ENCODE results near the gene TNNC1. TPM values are rescaled to one million over a fixed set of nuclear protein-coding genes. Genes with fewer than 3 reads are reported as not detected.

TNNC1 gene
- total and polyA plus RNA-seq, 2 of the 13 experiments (the other 11 are each of a cell fraction or from before 2014, with no cell fraction given), result 11.8 to 36.4 TPM

- no TSS peak for BruUV-seq (replicated peaks)
- Histone ChIP-seq H3K4me1 (ENCODE audit: insufficient read depth, low read length) (peaks cover 34% of the 10 kb centered on the region), H3K9me3 (ENCODE audit: low read length) (no peaks in the 10 kb centered on the region), H3K4me2 (ENCODE audit: low read depth, low read length) (no peak overlapping the region), H3K27ac (ENCODE audit: extremely low read length, insufficient read depth, low read length) (no peak overlapping the region), H3K27me3 (ENCODE audit: control insufficient read depth in 1 of 2, insufficient read depth in 2 of 2, low read length in 2 of 2) (no peaks in the 10 kb centered on the region), H3K36me3 (replicated peaks in 1 of 2; ENCODE audit: control insufficient read depth in 1 of 2, insufficient read depth in 2 of 2, low read length in 2 of 2) (peaks cover 3 to 7% of the 10 kb centered on the region in 2 experiments; a peak in 2 of 5 replicates), H2AFZ (ENCODE audit: low read length) (no peak overlapping the region), H3K9ac (ENCODE audit: insufficient read depth, low read depth, low read length) (no peak overlapping the region), H3K79me2 (ENCODE audit: insufficient read depth, low read length) (no peaks in the 10 kb centered on the region), H4K20me1 (ENCODE audit: insufficient read depth, low read length) (no peaks in the 10 kb centered on the region), H3K4me3 (replicated peaks in 1 of 3; ENCODE audit: insufficient read depth in 1 of 3, low read depth in 2 of 3, low read length in 3 of 3) (no peak overlapping the region)
- CTCF ChIA-PET (ENCODE audit: low intra/inter-chr PET ratio, low total read pairs), result no interaction called here
- DNase-seq (ENCODE audit: low spot score) (no peak), ATAC-seq (no peak), FAIRE-seq (no peak)
- POLR2A ChIA-PET, result no interaction called here
- in situ Hi-C loops (cut with HindIII; ENCODE audit: extremely low pct_ligation_motif_present, low pct_unique_long_range_greater_than_20kb), result no loop called here
- 96% methylated on average over 8 of the region's 14 CpGs for WGBS (ENCODE audit: low lambda C conversion rate)
- intact Hi-C loops (cut with micrococcal nuclease; ENCODE audit: unreplicated experiment), result no loop called here
- TF ChIP-seq CENPBD1 (CRISPR knock-in tag; IDR thresholded peaks at IDR 0.05; ENCODE audit: borderline replicate concordance, low read depth), result no peak
- TF ChIP-seq DMAP1 (CRISPR knock-in tag; IDR thresholded peaks at IDR 0.05), result no peak
- TF ChIP-seq RFX5 (IDR thresholded peaks at IDR 0.05; ENCODE audit: low read depth, low read length), result no peak
- no peak for TF ChIP-seq ZNF225 (CRISPR knock-in tag; IDR thresholded peaks at IDR 0.05)
- TF ChIP-seq GRHL1 (CRISPR knock-in tag; conservative IDR thresholded peaks at IDR 0.05), result no peak
- no peak for TF ChIP-seq MIER2 (CRISPR knock-in tag; IDR thresholded peaks at IDR 0.05)
- TF ChIP-seq ZNF34 (CRISPR knock-in tag; IDR thresholded peaks at IDR 0.05; ENCODE audit: borderline replicate concordance), result no peak
- TF ChIP-seq HOXA3 (CRISPR knock-in tag; IDR thresholded peaks at IDR 0.05), result no peak
- TF ChIP-seq PHF5A (CRISPR knock-in tag; IDR thresholded peaks at IDR 0.05; ENCODE audit: low read depth, unreplicated experiment), result no peak
These were observed 13.2 kb downstream of the TNNC1 start for GRCh38 chr3:52440671-52441070.

Measured in HepG2 (cell line).